B cell (primary cell): Measurements from ENCODE around the gene MAP3K7. TPM values are rescaled to one million over a fixed set of nuclear protein-coding genes. Genes with fewer than 3 reads are reported as not detected.

Source experiments
- ATAC-seq: fragments of 200-7000 bp; cut with Tn5 transposase; one replicate; pipeline ENCODE4 v1.10.0; 2021; ENCODE audit warnings: low read depth, mild to moderate bottlenecking, moderate number of reproducible peaks, moderate library complexity
- CTCF ChIA-PET: fragments of 350-600 bp; sonication (Branson Sonifier 250); formaldehyde crosslinking; loops from one replicate; lab custom pipeline; 2021; ENCODE audit warnings: antibody characterized with exemption, inconsistent platforms; lab: Charles Lee
- POLR2A ChIA-PET: fragments of 350-600 bp; sonication (Branson Sonifier 250); formaldehyde crosslinking; loops from one replicate; lab custom pipeline; 2021; ENCODE audit warnings: antibody characterized with exemption; lab: Charles Lee
- DNase-seq: peaks from one replicate; pipeline ENCODE4 v3.0.0; 2013
- H2AFZ ChIP-seq: 2 replicates; pipeline ENCODE4 v1.6.1; 2012; ENCODE audit warnings: mild to moderate bottlenecking, low read depth, low read length; ENCODE audit not compliant: insufficient read depth, poor library complexity, severe bottlenecking
- H3K27ac ChIP-seq, 2 donors: 1 replicate in 1 of 2; 2 replicates in 1 of 2; pipeline ENCODE4 v1.5.1; 2012 to 2013; ENCODE audit warnings: low read length in 2 of 2, mild to moderate bottlenecking in 2 of 2, moderate library complexity in 1 of 2
- H3K27me3 ChIP-seq, 4 experiments: fragments of 200-600 bp in 1 of 4; sonication (generic) in 1 of 4; replicated peaks in 1 of 4; 1 replicate in 2 of 4; 2 replicates in 2 of 4; pipeline versions ENCODE4 v1.6.1 to v1.7.0; 2013 to 2016; ENCODE audit warnings: low read length in 3 of 4, mild to moderate bottlenecking in 2 of 4, mixed read lengths in 1 of 4, moderate library complexity in 1 of 4; ENCODE audit not compliant: insufficient read depth in 4 of 4, control insufficient read depth in 3 of 4; ENCODE audit errors: control extremely low read depth in 1 of 4
- H3K36me3 ChIP-seq, 2 experiments: replicated peaks in 1 of 2; 1 replicate in 1 of 2; 2 replicates in 1 of 2; pipeline versions ENCODE4 v1.6.1 to v1.7.1; 2013; ENCODE audit warnings: low read length in 1 of 2; ENCODE audit not compliant: insufficient read depth in 2 of 2, control insufficient read depth in 1 of 2; ENCODE audit errors: control extremely low read depth in 1 of 2, extremely low read depth in 1 of 2
- H3K4me1 ChIP-seq, 2 donors: fragments of 200-600 bp in 1 of 2; sonication (generic) in 1 of 2; 1 replicate in 1 of 2; 2 replicates in 1 of 2; pipeline versions ENCODE4 v1.5.1 to v1.6.1; 2013 to 2017; ENCODE audit warnings: low read length in 2 of 2; ENCODE audit not compliant: control insufficient read depth in 2 of 2, insufficient read depth in 2 of 2
- H3K4me2 ChIP-seq: replicated peaks from 2 replicates; pipeline ENCODE3; 2012; ENCODE audit warnings: mild to moderate bottlenecking, low read depth, low read length; ENCODE audit not compliant: poor library complexity, severe bottlenecking
- H3K4me3 ChIP-seq, 5 experiments: fragments of 200-600 bp in 1 of 5; sonication (generic) in 1 of 5; 1 replicate in 3 of 5; 2 replicates in 2 of 5; pipeline versions ENCODE4 v1.5.1 to v1.7.0; 2011 to 2016; ENCODE audit warnings: low read length in 4 of 5, mild to moderate bottlenecking in 4 of 5, low read depth in 2 of 5, control low read depth in 1 of 5, moderate library complexity in 1 of 5; ENCODE audit not compliant: insufficient read depth in 1 of 5; ENCODE audit errors: control extremely low read depth in 1 of 5, extremely low read depth in 1 of 5
- H3K79me2 ChIP-seq: fragments of 200-600 bp; sonication (generic); one replicate; pipeline ENCODE4 v1.6.0; 2016; ENCODE audit warnings: low read length; ENCODE audit not compliant: control insufficient read depth, insufficient read depth
- H3K9ac ChIP-seq: fragments of 200-600 bp; sonication (generic); 2 replicates; pipeline ENCODE4 v1.6.1; 2017; ENCODE audit warnings: mild to moderate bottlenecking, low read length, moderate library complexity
- H3K9me3 ChIP-seq, 3 donors: one replicate each; pipeline versions ENCODE4 v1.6.1 to v1.7.1; 2013; ENCODE audit warnings: low read length in 2 of 3; ENCODE audit not compliant: control insufficient read depth in 2 of 3, insufficient read depth in 1 of 3; ENCODE audit errors: control extremely low read depth in 1 of 3
- H4K20me1 ChIP-seq: 2 replicates; pipeline ENCODE4 v1.6.0; 2012; ENCODE audit warnings: mild to moderate bottlenecking, low read length; ENCODE audit not compliant: insufficient read depth, control insufficient read depth, poor library complexity, severe bottlenecking
- H3K27ac Mint-ChIP-seq: one replicate; pipeline ENCODE4 v1.8.0; 2021; ENCODE audit warnings: mixed read lengths
- H3K27me3 Mint-ChIP-seq: one replicate; pipeline ENCODE4 v1.8.0; 2021; ENCODE audit warnings: mixed read lengths
- H3K4me1 Mint-ChIP-seq: one replicate; pipeline ENCODE4 v1.8.0; 2021; ENCODE audit warnings: mixed read lengths
- H3K4me3 Mint-ChIP-seq: one replicate; pipeline ENCODE4 v1.8.0; 2021; ENCODE audit warnings: mixed read lengths
- H3K9me3 Mint-ChIP-seq: one replicate; pipeline ENCODE4 v1.8.0; 2022; ENCODE audit warnings: mixed read lengths; ENCODE audit not compliant: insufficient read depth
- CTCF ChIP-seq: fragments of 200-600 bp; IDR thresholded peaks from one replicate; pipeline ENCODE4 v1.8.0; 2022; ENCODE audit warnings: antibody characterized with exemption, mild to moderate bottlenecking
- EZH2 ChIP-seq: IDR thresholded peaks from 2 replicates; pipeline ENCODE4 v1.6.1; 2012; ENCODE audit warnings: borderline replicate concordance, low read depth, mild to moderate bottlenecking, moderate library complexity, low read length; ENCODE audit not compliant: insufficient read depth, poor library complexity, severe bottlenecking
- WGBS: methylation state at CpG from one replicate; pipeline ENCODE4 v1.1.5; 2013; ENCODE audit warnings: missing lambda C conversion rate; ENCODE audit not compliant: insufficient coverage; 5-methylcytosine and 5-hydroxymethylcytosine counted together
- intact Hi-C: fragments of 100-400 bp; cut with micrococcal nuclease; formaldehyde crosslinking; loops from one replicate; pipeline ENCODE4 v1.10.0; 2022
- polyA plus RNA-seq: library from polyadenylated mRNA; depleted of rRNA; stranded (reverse); fragments of >200 nt; gene quantifications from 2 replicates; pipeline ENCODE4 v1.2.3, GENCODE V29; 2012
- total RNA-seq, 2 donors: library from RNA; stranded (reverse); fragments of 120-200 nt in 1 of 2; gene quantifications; 1 replicate in 1 of 2; 2 replicates in 1 of 2; pipeline versions ENCODE4 v1.2.3 to v1.2.4, GENCODE V29; 2013 to 2022

Gene MAP3K7
- total and polyA plus RNA-seq, 2 donors (not counting 1 experiment from before 2014, with no cell fraction given) = 15.0 to 32.8 TPM

- H2AFZ ChIP-seq = no peak overlapping the region
- Mint-ChIP-seq H3K27ac (no peak overlapping the region), H3K4me3 (no peak overlapping the region), H3K27me3 (no peaks in the 10 kb centered on the region), H3K4me1 (peaks cover 20% of the 10 kb centered on the region), H3K9me3 (no peaks in the 10 kb centered on the region)
- no peak overlapping the region for H3K4me3 ChIP-seq
- H3K27me3 ChIP-seq = no peaks in the 10 kb centered on the region
- DNase-seq (no peak), ATAC-seq (no peak)
- peaks cover 0 to 5% of the 10 kb centered on the region in 2 experiments for H3K36me3 ChIP-seq
- WGBS = no CpG with 5 or more reads among the region's 1 CpG
- peaks cover 72% of the 10 kb centered on the region for H3K79me2 ChIP-seq
- H3K4me1 ChIP-seq = peaks cover 4 to 7% of the 10 kb centered on the region in 2 donors
- peaks cover 59% of the 10 kb centered on the region for H4K20me1 ChIP-seq
- H3K27ac ChIP-seq = no peak overlapping the region
- intact Hi-C loops = no loop called here
- TF ChIP-seq CTCF (no peak), EZH2 (no peak)
- ChIA-PET CTCF (interaction anchor here (1.1 kb wide), 1 partner anchor 1597 kb away, joined by 3 read pairs; no protein-coding TSS in a partner anchor), POLR2A (interaction anchor here (0.6 kb wide), 1 partner anchor 799 kb away, joined by 3 read pairs; no protein-coding TSS in a partner anchor)
- H3K4me2 ChIP-seq = no peak overlapping the region
- H3K9ac ChIP-seq = no peak overlapping the region
- no peaks in the 10 kb centered on the region for H3K9me3 ChIP-seq
Measured at GRCh38 chr6:90578894-90579549, 7.8 kb downstream of the MAP3K7 start.

DNA sequence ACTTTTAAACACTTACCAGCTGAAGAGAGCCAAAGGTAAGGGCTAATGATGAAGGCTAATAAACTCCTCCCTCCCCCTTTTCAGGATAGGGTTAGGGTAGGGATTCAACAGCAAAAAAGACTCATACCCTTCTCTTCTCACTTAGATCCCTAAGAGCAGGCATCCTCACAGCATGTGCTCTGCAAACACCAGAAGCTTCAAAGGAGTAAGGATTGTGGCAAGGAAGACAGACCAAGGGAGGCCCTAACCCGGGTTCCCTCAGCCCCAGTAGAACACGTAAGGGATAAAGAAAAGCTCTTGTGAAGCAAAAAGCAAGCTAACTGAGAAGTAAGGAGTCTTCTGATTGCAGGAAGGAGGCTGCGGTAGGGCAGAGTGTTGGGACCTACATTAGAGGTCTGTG is 11.6 kb downstream of the MAP3K7 start:
- no peak overlapping the region for H3K4me3 ChIP-seq
- Mint-ChIP-seq H3K4me3 (no peak overlapping the region), H3K4me1 (peaks cover 13% of the 10 kb centered on the region), H3K9me3 (no peaks in the 10 kb centered on the region), H3K27me3 (no peaks in the 10 kb centered on the region), H3K27ac (no peak overlapping the region)
- intact Hi-C loops = no loop called here
- no peak overlapping the region for H2AFZ ChIP-seq
- no peak for DNase-seq
- peaks cover 0 to 5% of the 10 kb centered on the region in 2 experiments for H3K36me3 ChIP-seq
- H3K9me3 ChIP-seq = no peaks in the 10 kb centered on the region
- H3K79me2 ChIP-seq = peaks cover 44% of the 10 kb centered on the region
- H3K27me3 ChIP-seq = no peaks in the 10 kb centered on the region
- no peak overlapping the region for H3K27ac ChIP-seq
- no peak for ATAC-seq
- H3K4me2 ChIP-seq = no peak overlapping the region
- peaks cover 33% of the 10 kb centered on the region for H4K20me1 ChIP-seq
- WGBS = 96% methylated on average over 3 of the region's 3 CpGs
- ChIA-PET POLR2A (no interaction called here), CTCF (interaction anchor here (1.2 to 1.9 kb wide), 3 partner anchors 12 to 635 kb away, joined by 3 to 5 read pairs (median 4); partner anchors contain the start of gene MAP3K7)
- peaks cover 0 to 4% of the 10 kb centered on the region in 2 donors for H3K4me1 ChIP-seq
- no peak for TF ChIP-seq CTCF
- no peak overlapping the region for H3K9ac ChIP-seq
